Measurements from ENCODE around the gene SOX8. TPM values are rescaled to one million over a fixed set of nuclear protein-coding genes. Genes with fewer than 3 reads are reported as not detected.

Gene SOX8
- total RNA-seq, 1 experiment from 2014 or later: not detected

GRCh38 chr16:990516-991291 lies 9.1 kb downstream of the SOX8 start:
- H3K9me3 ChIP-seq: no peaks in the 10 kb centered on the region
- DNase-seq: no peak
- H3K27me3 ChIP-seq: peaks cover 22% of the 10 kb centered on the region
- no peak overlapping the region for H3K4me3 ChIP-seq
- no peaks in the 10 kb centered on the region for H3K36me3 ChIP-seq

GRCh38 chr16:991345-991744 lies 9.8 kb downstream of the SOX8 start:
- Histone ChIP-seq H3K4me3 (no peak overlapping the region), H3K27me3 (peaks cover 21% of the 10 kb centered on the region), H3K9me3 (no peaks in the 10 kb centered on the region), H3K36me3 (no peaks in the 10 kb centered on the region)
- no peak for DNase-seq

- peaks cover 21% of the 10 kb centered on the region for H3K27me3 ChIP-seq
Measured at GRCh38 chr16:991773-992172, 10.2 kb downstream of the SOX8 start.

GRCh38 chr16:993731-994130 lies 12.2 kb downstream of the SOX8 start:
- Histone ChIP-seq H3K4me3 (no peak overlapping the region), H3K9me3 (no peaks in the 10 kb centered on the region), H3K36me3 (no peaks in the 10 kb centered on the region), H3K27me3 (peaks cover 19% of the 10 kb centered on the region)
- no peak for DNase-seq

More at GRCh38 chr16:991773-992172, 10.2 kb downstream of the SOX8 start:
- H3K4me3 ChIP-seq: no peak overlapping the region
- no peak for DNase-seq
- H3K36me3 ChIP-seq: no peaks in the 10 kb centered on the region
- no peaks in the 10 kb centered on the region for H3K9me3 ChIP-seq

- no peak for DNase-seq
- H3K9me3 ChIP-seq: no peaks in the 10 kb centered on the region
- no peaks in the 10 kb centered on the region for H3K36me3 ChIP-seq
- peaks cover 19% of the 10 kb centered on the region for H3K27me3 ChIP-seq
- no peak overlapping the region for H3K4me3 ChIP-seq
Measured at GRCh38 chr16:995087-995486, 13.5 kb downstream of the SOX8 start.

GRCh38 chr16:995783-996182 lies 14.2 kb downstream of the SOX8 start:
- no peak overlapping the region for H3K4me3 ChIP-seq
- no peaks in the 10 kb centered on the region for H3K9me3 ChIP-seq
- no peak for DNase-seq
- H3K27me3 ChIP-seq: peaks cover 19% of the 10 kb centered on the region
- no peaks in the 10 kb centered on the region for H3K36me3 ChIP-seq

- H3K4me3 ChIP-seq: no peak overlapping the region
- H3K9me3 ChIP-seq: no peaks in the 10 kb centered on the region
- H3K27me3 ChIP-seq: peaks cover 19% of the 10 kb centered on the region
- no peak for DNase-seq
- H3K36me3 ChIP-seq: no peaks in the 10 kb centered on the region
Measured at GRCh38 chr16:996681-997080, 15.1 kb downstream of the SOX8 start.

GRCh38 chr16:997440-998051 lies 16.0 kb downstream of the SOX8 start:
- peaks cover 16% of the 10 kb centered on the region for H3K27me3 ChIP-seq

GRCh38 chr16:998211-998610 lies 16.6 kb downstream of the SOX8 start:
- Histone ChIP-seq H3K36me3 (no peaks in the 10 kb centered on the region), H3K27me3 (peaks cover 16% of the 10 kb centered on the region), H3K9me3 (no peaks in the 10 kb centered on the region), H3K4me3 (no peak overlapping the region)
- no peak for DNase-seq

More at GRCh38 chr16:997440-998051, 16.0 kb downstream of the SOX8 start:
- H3K4me3 ChIP-seq: no peak overlapping the region
- no peaks in the 10 kb centered on the region for H3K36me3 ChIP-seq
- DNase-seq: peak; percentile 72
- H3K9me3 ChIP-seq: no peaks in the 10 kb centered on the region

GRCh38 chr16:998615-999014 lies 17.0 kb downstream of the SOX8 start:
- DNase-seq: no peak
- H3K9me3 ChIP-seq: no peaks in the 10 kb centered on the region
- no peak overlapping the region for H3K4me3 ChIP-seq
- no peaks in the 10 kb centered on the region for H3K36me3 ChIP-seq
- H3K27me3 ChIP-seq: peaks cover 16% of the 10 kb centered on the region

- no peak overlapping the region for H3K4me3 ChIP-seq
- H3K27me3 ChIP-seq: peaks cover 16% of the 10 kb centered on the region
- DNase-seq: no peak
- no peaks in the 10 kb centered on the region for H3K36me3 ChIP-seq
- H3K9me3 ChIP-seq: no peaks in the 10 kb centered on the region
Measured at GRCh38 chr16:999677-1000076, 18.1 kb downstream of the SOX8 start.

GRCh38 chr16:1000608-1001007 lies 19.0 kb downstream of the SOX8 start:
- no peaks in the 10 kb centered on the region for H3K9me3 ChIP-seq
- no peak for DNase-seq
- no peak overlapping the region for H3K4me3 ChIP-seq
- peaks cover 11% of the 10 kb centered on the region for H3K27me3 ChIP-seq
- no peaks in the 10 kb centered on the region for H3K36me3 ChIP-seq

- Histone ChIP-seq H3K27me3 (peaks cover 11% of the 10 kb centered on the region), H3K36me3 (no peaks in the 10 kb centered on the region), H3K9me3 (no peaks in the 10 kb centered on the region), H3K4me3 (no peak overlapping the region)
- no peak for DNase-seq
Measured at GRCh38 chr16:1001096-1001495, 19.5 kb downstream of the SOX8 start.

GRCh38 chr16:1002399-1003166 lies 21.0 kb downstream of the SOX8 start:
- DNase-seq: peak; percentile 86
- Histone ChIP-seq H3K9me3 (no peaks in the 10 kb centered on the region), H3K36me3 (no peaks in the 10 kb centered on the region), H3K27me3 (peaks cover 5% of the 10 kb centered on the region), H3K4me3 (no peak overlapping the region)

GRCh38 chr16:1003391-1004347 lies 22.1 kb downstream of the SOX8 start:
- H3K9me3 ChIP-seq: no peaks in the 10 kb centered on the region
- no peak overlapping the region for H3K4me3 ChIP-seq
- DNase-seq: no peak
- H3K27me3 ChIP-seq: peaks cover 15% of the 10 kb centered on the region
- no peaks in the 10 kb centered on the region for H3K36me3 ChIP-seq

GRCh38 chr16:1005286-1005685 lies 23.7 kb downstream of the SOX8 start:
- no peaks in the 10 kb centered on the region for H3K36me3 ChIP-seq
- H3K27me3 ChIP-seq: peaks cover 31% of the 10 kb centered on the region
- no peak overlapping the region for H3K4me3 ChIP-seq
- no peaks in the 10 kb centered on the region for H3K9me3 ChIP-seq
- DNase-seq: no peak
